Lower lobe of right lung (tissue), 2 donors: ENCODE data around the gene SLC5A1. TPM values are rescaled to one million over a fixed set of nuclear protein-coding genes. Genes with fewer than 3 reads are reported as not detected.

ENCODE experiments used
- ATAC-seq, 2 donors: fragments of 200-7000 bp; cut with Tn5 transposase; one replicate each; pipeline ENCODE4 v1.9.1; 2020 to 2022; ENCODE audit warnings: mild to moderate bottlenecking in 2 of 2, moderate library complexity in 2 of 2
- DNase-seq: peaks from one replicate; pipeline ENCODE4 v3.0.0-alpha.2; 2020
- H3K27ac ChIP-seq: fragments of 200-600 bp; one replicate; pipeline ENCODE4 v1.8.0; 2022
- H3K27me3 ChIP-seq: fragments of 200-600 bp; one replicate; pipeline ENCODE4 v1.8.0; 2022; ENCODE audit warnings: low read depth
- H3K36me3 ChIP-seq: fragments of 200-600 bp; one replicate; pipeline ENCODE4 v1.8.0; 2022; ENCODE audit warnings: mild to moderate bottlenecking
- H3K4me1 ChIP-seq: fragments of 200-600 bp; one replicate; pipeline ENCODE4 v1.8.0; 2022
- H3K4me3 ChIP-seq: fragments of 200-600 bp; one replicate; pipeline ENCODE4 v1.8.0; 2022; ENCODE audit warnings: mild to moderate bottlenecking
- H3K9me3 ChIP-seq: fragments of 200-600 bp; one replicate; pipeline ENCODE4 v1.8.0; 2022
- CTCF ChIP-seq: fragments of 200-600 bp; IDR thresholded peaks from one replicate; pipeline ENCODE4 v1.8.0; 2022; ENCODE audit warnings: antibody characterized with exemption, mild to moderate bottlenecking
- intact Hi-C: fragments of 100-400 bp; cut with DNase I; formaldehyde crosslinking; loops from one replicate; pipeline ENCODE4 v1.11.0; 2022
- total RNA-seq: library from RNA; stranded (reverse); fragmentation: NEBNext Ultra II Directional; extraction: Animal tissue kit (Norgen Biotek cat#: 25700); gene quantifications from one replicate; pipeline ENCODE4 v1.2.1, GENCODE V29; 2021
- donor health status: DM: no; HTN: yes; CAD: no; lungs with severe emphysema.

Gene SLC5A1
- total RNA-seq, 1 donor from 2014 or later, result 1.8 TPM

DNA sequence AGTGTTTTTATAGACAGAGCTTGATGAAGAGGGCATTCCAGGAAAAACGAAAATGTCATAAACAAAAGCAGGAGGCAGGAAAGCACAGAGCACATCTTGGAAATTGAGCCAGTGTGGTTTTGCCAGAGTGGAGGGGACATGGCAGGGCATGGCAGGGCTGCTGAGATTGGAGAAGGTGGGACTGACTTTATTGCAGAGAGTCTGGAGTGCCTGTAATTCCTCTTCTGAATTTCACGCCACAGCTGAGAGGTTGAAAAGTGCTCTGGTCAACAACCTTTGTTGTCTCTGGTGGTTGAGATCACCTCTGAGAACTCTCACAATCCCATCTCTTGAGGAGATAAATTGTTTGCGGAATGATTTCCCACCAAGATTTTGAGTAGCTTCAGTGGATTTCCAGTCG is 16.4 kb downstream of the SLC5A1 start:
- Histone ChIP-seq H3K9me3 (no peaks in the 10 kb centered on the region), H3K4me3 (no peak overlapping the region), H3K4me1 (no peaks in the 10 kb centered on the region), H3K36me3 (no peaks in the 10 kb centered on the region), H3K27ac (peak overlapping the region; percentile 3), H3K27me3 (no peaks in the 10 kb centered on the region)
- intact Hi-C loops, result no loop called here
- no peak for TF ChIP-seq CTCF
- DNase-seq (no peak), ATAC-seq (peak in 1 of 2 donors; percentile 62)

GRCh38 chr22:32063701-32064100 is 20.6 kb downstream of the SLC5A1 start:
- intact Hi-C loops, result no loop called here
- peaks cover 6% of the 10 kb centered on the region for H3K27me3 ChIP-seq
- no peak overlapping the region for H3K4me3 ChIP-seq
- no peak for TF ChIP-seq CTCF
- H3K4me1 ChIP-seq, result no peaks in the 10 kb centered on the region
- DNase-seq, result no peak
- no peak for ATAC-seq
- no peak overlapping the region for H3K27ac ChIP-seq
- H3K9me3 ChIP-seq, result no peaks in the 10 kb centered on the region
- no peaks in the 10 kb centered on the region for H3K36me3 ChIP-seq

DNA sequence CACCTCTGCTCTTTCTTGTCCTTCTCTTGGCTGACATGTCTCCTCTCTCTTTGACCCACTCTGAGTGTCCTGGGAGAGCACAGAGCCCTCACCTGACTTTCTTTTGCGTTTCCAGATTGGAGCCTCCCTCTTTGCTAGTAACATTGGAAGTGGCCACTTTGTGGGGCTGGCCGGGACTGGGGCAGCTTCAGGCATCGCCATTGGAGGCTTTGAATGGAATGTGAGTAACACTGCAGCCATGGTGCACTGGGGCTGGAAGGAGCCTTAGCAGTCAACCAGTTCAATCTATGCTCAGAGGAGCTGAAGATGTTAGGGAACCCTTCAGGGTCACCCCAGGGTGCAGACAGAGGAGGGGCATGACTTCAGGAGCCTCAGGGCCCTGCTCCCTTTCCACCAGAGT is 23.8 kb downstream of the SLC5A1 start:
- intact Hi-C loops, result no loop called here
- ATAC-seq, result no peak

DNA sequence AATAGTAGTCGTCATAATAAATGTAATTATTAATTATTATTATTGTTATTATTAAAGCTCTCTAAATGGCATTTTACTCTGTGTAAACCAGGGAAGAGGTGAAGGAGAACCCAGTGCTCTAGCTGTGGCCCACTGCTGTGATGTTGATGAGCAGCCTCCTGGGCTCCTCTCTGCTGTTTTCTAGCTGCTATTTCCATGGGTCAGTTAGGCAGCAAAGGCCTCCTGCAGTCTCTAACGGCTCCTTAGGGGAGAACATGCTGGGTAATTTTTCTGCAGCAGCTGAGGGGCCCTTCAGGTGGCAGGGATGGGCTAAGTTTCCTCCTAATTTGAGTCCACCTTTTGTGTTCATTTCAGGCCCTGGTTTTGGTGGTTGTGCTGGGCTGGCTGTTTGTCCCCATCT is 24.6 kb downstream of the SLC5A1 start:
- Histone ChIP-seq H3K9me3 (no peaks in the 10 kb centered on the region), H3K27ac (no peak overlapping the region), H3K27me3 (peaks cover 13% of the 10 kb centered on the region), H3K4me3 (no peak overlapping the region), H3K36me3 (no peaks in the 10 kb centered on the region), H3K4me1 (no peaks in the 10 kb centered on the region)
- ATAC-seq (no peak), DNase-seq (no peak)
- no peak for TF ChIP-seq CTCF
- intact Hi-C loops, result no loop called here

More for the DNA sequence above, 23.8 kb downstream of the SLC5A1 start:
- DNase-seq, result no peak
- H3K36me3 ChIP-seq, result no peaks in the 10 kb centered on the region
- H3K4me3 ChIP-seq, result no peak overlapping the region
- no peak for TF ChIP-seq CTCF
- peaks cover 13% of the 10 kb centered on the region for H3K27me3 ChIP-seq
- no peak overlapping the region for H3K27ac ChIP-seq
- no peaks in the 10 kb centered on the region for H3K9me3 ChIP-seq
- H3K4me1 ChIP-seq, result no peaks in the 10 kb centered on the region

DNA sequence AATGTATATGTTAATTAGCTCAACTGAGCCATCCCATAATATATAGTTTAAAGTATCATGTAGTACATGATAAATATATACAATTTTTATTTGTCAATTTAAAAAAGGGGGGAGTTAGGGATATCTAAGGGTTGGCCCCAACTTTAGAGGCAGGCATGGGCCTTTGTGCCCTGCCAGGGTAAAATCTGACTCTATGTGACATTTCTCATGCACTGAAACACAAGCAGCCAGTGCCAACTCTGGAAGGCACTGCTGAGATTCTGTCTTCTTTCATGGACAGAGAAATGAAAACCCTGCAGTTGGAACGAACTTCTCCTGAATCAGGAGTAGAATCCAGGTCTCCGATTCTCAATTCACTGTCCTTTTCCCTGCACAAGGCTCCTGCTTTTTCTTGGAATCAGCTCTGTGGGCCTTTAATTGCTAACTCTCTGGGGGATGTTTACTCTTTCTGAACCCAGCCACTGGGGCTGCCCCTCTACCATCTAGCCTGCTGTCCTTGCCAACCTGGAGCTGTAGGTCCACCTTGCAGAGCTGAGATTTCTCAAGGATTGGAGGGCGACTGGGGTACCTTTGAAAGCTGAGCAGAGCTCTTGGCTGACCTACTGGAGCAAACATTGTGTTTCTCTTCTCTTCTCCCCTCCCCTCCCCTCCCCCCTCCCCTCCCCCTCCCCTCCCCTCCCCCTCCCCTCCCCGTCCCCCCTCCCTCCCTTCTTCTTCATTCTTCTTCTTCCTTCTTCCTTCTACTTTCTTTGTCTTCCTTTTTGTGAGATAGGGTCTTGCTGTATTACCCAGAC is 26.7 kb downstream of the SLC5A1 start:
- Histone ChIP-seq H3K27me3 (peaks cover 13% of the 10 kb centered on the region), H3K4me1 (no peaks in the 10 kb centered on the region), H3K36me3 (no peaks in the 10 kb centered on the region), H3K9me3 (no peaks in the 10 kb centered on the region), H3K27ac (no peak overlapping the region), H3K4me3 (no peak overlapping the region)
- ATAC-seq (no peak), DNase-seq (no peak)
- no peak for TF ChIP-seq CTCF
- intact Hi-C loops, result no loop called here
